Large intestine (tissue), 1 donor: ENCODE results near the gene MAGED4B. TPM values are rescaled to one million over a fixed set of nuclear protein-coding genes. Genes with fewer than 3 reads are reported as not detected.

Experiments
- polyA plus RNA-seq: library from polyadenylated mRNA; unstranded; fragments of 120-200 nt; gene quantifications from one replicate; pipeline ENCODE4 v1.2.1, GENCODE V29; 2013

Gene MAGED4B
- polyA plus RNA-seq, 1 donor: 102 TPM

Other genes with a start within 250 kb of the MAGED4B start
- 155 TPM for gene MAGED1, start 175.6 kb downstream of the MAGED4B start, polyA plus RNA-seq
- gene MAGED4, start 115.7 kb upstream of the MAGED4B start, polyA plus RNA-seq: 23.9 TPM